Activated CD8-positive, alpha-beta memory T cell treated with anti-CD3 and anti-CD28 coated beads for 24 hours (primary cell): ENCODE data around the gene NAA40.

Source experiments
- DNase-seq: peaks from one replicate; pipeline ENCODE4 v3.0.0-alpha.2; 2020

The NAA40 gene

GRCh38 chr11:63993100-63993499 is 54.3 kb downstream of the NAA40 start:
- no peak for DNase-seq

- DNase-seq: no peak
These were observed 55.2 kb downstream of the NAA40 start for GRCh38 chr11:63993993-63994392.

DNA sequence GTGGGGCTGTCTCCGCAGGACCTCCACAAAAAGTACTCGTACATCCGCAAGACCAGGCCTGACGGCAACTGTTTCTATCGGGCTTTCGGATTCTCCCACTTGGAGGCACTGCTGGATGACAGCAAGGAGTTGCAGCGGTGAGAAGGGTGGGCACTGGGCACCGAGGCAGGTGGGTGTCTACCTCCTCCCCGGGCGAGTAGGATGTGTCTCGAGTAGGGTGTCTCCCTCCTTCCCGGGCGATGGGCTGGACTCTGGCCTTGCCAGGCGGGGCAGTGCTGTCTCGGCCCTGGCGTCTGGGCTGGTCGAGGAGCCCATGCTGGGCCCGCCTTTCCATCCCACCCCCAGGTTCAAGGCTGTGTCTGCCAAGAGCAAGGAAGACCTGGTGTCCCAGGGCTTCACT is 57.7 kb downstream of the NAA40 start:
- no peak for DNase-seq

- DNase-seq: no peak
These were observed 58.4 kb downstream of the NAA40 start for GRCh38 chr11:63997104-63997700.

DNA sequence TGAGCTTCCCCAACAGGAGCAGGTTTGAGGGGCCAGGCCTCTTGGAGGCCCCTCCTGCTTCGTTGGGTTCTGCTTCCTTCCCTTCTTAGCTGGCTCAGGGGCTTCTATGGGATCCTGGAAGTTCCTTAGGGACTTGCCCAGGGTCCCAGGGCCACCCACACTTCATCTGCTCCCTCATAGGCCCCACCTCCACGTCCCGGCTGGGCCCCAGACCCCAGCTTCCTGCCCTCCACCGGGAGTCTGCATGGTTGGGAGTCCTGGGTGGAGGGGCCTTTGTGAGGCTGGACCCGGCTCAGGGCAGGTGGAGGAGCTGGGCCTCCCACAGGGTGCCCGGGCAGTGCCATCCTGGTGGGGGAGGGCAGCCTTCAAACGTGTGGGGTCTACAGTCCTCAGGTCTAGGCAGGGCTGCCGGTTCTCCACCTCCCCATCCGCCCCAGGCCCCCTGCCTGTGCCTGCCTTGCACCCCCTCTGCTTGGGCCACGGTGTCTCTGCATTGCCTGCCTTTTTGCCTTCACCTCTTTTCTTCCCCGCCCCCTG is 59.1 kb downstream of the NAA40 start:
- no peak for DNase-seq

GRCh38 chr11:63998558-63999348 is 60.0 kb downstream of the NAA40 start:
- no peak for DNase-seq

DNA sequence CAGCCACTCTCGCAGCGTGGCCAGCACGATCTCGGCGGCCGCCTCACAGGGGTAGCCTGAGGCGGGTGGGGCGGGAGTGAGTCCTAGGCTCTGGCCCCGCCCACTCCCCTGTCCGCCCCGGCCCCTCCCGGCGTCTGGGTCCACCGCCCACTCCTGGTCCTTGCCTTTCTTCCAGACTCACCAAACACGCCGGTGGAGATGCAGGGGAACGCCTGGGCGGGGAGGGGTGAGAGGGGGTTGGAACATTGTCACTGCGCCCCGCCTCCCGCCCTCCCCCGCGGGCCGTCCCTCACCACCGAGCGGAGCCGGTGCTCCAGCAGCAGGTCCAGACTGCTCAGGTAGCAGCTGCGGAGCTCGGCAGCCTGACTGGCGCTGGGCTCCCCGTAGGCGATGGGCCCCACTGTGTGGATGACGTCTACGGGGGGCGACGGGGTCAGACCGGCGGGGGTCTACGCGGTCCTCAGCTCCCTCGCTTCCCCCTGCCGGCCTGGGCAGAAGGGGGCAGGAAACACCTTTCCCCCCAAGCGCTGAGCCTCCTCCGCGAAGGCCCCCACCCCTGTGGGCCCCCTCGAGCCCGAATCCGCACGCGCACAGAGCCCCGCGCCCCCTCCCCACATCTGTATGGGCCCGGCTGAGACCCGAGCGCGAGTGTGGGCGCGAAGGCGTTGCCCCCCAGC is 60.7 kb downstream of the NAA40 start:
- peak; percentile 87 for DNase-seq

GRCh38 chr11:64000026-64000739 is 61.4 kb downstream of the NAA40 start:
- DNase-seq: peak; percentile 91

DNA sequence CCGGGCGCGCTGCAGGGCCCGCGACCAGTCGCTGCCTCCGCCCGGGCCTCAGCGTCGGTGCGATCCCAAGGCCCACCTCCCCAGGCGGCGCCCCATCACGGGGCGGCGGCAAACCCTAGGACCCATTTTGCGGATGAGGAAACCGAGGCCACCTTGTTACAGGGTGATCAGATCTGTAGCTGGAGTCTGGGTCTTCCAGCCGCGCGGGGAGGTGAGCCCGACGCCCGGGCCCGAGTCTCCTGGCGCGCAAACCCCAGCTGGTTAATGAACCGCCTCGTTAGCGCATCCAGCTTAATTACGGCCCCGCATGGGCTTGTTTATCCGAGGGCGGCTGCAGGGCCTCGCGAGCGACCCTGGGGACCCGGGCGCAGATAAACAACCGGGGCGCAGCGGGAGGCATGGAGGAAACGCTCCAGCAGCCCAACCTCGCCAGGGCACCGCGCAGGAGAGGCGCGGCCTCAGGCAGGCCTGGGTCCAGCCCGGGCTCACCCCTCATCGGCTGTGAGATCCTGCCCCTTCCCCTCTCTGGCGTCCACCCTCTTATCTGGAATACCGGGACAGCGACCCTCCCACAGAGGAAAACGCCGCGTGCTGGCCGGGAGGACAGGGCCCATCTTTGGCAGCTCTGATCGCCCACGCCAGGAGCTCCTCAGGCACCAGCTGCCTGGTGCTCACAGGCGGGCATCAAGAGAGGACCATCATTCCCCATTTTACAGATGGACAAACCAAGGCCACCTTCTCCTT is 62.1 kb downstream of the NAA40 start:
- no peak for DNase-seq

GRCh38 chr11:64001484-64002420 is 63.0 kb downstream of the NAA40 start:
- DNase-seq: no peak

- DNase-seq: no peak
These were observed 65.2 kb downstream of the NAA40 start for GRCh38 chr11:64003807-64004589.

- DNase-seq: no peak
These were observed 65.8 kb downstream of the NAA40 start for GRCh38 chr11:64004590-64004984.

DNA sequence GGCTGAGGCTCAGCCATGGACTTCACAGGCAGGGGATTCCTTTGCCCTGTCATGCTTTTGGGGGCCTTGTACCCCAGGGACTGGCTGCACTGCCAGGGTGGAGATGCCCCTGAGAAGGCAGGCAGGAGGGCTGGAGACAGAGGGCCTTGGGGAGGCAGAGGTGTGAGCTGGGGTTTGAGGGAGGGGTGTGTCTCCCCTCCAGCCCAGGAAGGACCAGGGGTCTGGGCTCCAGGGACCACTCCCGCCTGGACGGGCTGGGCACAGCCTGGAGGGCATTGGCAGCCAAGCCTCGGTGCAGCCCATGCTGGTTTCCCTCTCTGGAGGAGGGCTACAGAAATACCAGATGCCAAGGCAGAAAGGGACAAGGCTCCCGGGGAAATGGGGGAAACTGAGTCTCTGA is 66.9 kb downstream of the NAA40 start:
- DNase-seq: no peak

DNA sequence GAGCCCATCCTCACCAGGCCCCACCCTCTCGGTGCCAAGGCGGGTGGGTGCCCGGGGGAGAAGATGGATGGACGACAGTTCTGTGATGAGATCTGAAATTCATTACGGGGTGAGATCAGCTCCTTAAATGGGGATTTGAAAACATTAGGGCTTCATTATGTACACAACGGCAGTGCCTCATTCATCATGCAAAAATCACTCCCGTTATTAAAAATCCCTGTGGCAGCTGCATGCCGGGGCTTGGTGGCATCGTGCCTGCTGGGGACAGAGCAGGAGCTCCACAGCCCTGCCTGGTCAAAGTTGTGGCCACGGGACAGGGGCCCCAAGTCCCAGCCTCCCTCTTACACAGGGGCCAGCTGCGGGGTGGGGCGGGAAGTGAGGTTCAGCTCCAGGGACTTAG is 67.6 kb downstream of the NAA40 start:
- DNase-seq: no peak
